Stimulated activated CD4-positive, alpha-beta T cell treated with anti-CD3 and anti-CD28 coated beads, TNF-alpha, amount 100 ng/mL, for 48 hours (primary cell): ENCODE measurements around the gene CD320.
"Not testable (repeated sequence)": the region's sequence is repeated elsewhere in the genome, so short reads cannot be mapped to it uniquely, and the experiment has no call there.

Source experiments
- DNase-seq, 3 donors: peaks; one replicate each; pipeline ENCODE4 v3.0.0-alpha.2; 2020; ENCODE audit warnings: low read depth in 3 of 3

CD320 gene

GRCh38 chr19:8310342-8311055 is 2.3 kb upstream of the CD320 start:
- no peak for DNase-seq

- no peak for DNase-seq
Measured at GRCh38 chr19:8308891-8309291, 733 bp upstream of the CD320 start.

GRCh38 chr19:8307400-8307964 is 676 bp downstream of the CD320 start:
- DNase-seq = no peak

GRCh38 chr19:8306235-8307054 is 1.7 kb downstream of the CD320 start:
- DNase-seq = no peak

- DNase-seq = no peak
Measured at GRCh38 chr19:8305798-8306197, 2.4 kb downstream of the CD320 start.

GRCh38 chr19:8304841-8305621 is 3.1 kb downstream of the CD320 start:
- no peak for DNase-seq

- no peak for DNase-seq
Measured at GRCh38 chr19:8302734-8303133, 5.4 kb downstream of the CD320 start.

GRCh38 chr19:8302357-8302691 is 5.8 kb downstream of the CD320 start:
- DNase-seq = no peak

- DNase-seq = not testable (repeated sequence)
Measured at GRCh38 chr19:8291337-8291736, 16.8 kb downstream of the CD320 start.

- DNase-seq = not testable (repeated sequence)
Measured at GRCh38 chr19:8276508-8276907, 31.6 kb downstream of the CD320 start.

- no peak for DNase-seq
Measured at GRCh38 chr19:8269724-8270123, 38.4 kb downstream of the CD320 start.

- DNase-seq = no peak
Measured at GRCh38 chr19:8265872-8266271, 42.3 kb downstream of the CD320 start.

- not testable (repeated sequence) for DNase-seq
Measured at GRCh38 chr19:8264248-8264647, 43.9 kb downstream of the CD320 start.

- no peak for DNase-seq
Measured at GRCh38 chr19:8262431-8262830, 45.7 kb downstream of the CD320 start.

- no peak for DNase-seq
Measured at GRCh38 chr19:8261881-8262280, 46.3 kb downstream of the CD320 start.

GRCh38 chr19:8261347-8261746 is 46.8 kb downstream of the CD320 start:
- no peak for DNase-seq

GRCh38 chr19:8259922-8260247 is 48.3 kb downstream of the CD320 start:
- DNase-seq = no peak

- no peak for DNase-seq
Measured at GRCh38 chr19:8259142-8259921, 48.8 kb downstream of the CD320 start.

- no peak for DNase-seq
Measured at GRCh38 chr19:8257052-8257443, 51.1 kb downstream of the CD320 start.

GRCh38 chr19:8256276-8257051 is 51.7 kb downstream of the CD320 start:
- DNase-seq = no peak
